HuH-7.5 (cell line): ENCODE results near the gene LAMA2.

ENCODE experiments used
- DNase-seq: peaks from one replicate; pipeline ENCODE4 v3.0.0; 2011; ENCODE audit warnings: low spot score

The LAMA2 gene, protein sequence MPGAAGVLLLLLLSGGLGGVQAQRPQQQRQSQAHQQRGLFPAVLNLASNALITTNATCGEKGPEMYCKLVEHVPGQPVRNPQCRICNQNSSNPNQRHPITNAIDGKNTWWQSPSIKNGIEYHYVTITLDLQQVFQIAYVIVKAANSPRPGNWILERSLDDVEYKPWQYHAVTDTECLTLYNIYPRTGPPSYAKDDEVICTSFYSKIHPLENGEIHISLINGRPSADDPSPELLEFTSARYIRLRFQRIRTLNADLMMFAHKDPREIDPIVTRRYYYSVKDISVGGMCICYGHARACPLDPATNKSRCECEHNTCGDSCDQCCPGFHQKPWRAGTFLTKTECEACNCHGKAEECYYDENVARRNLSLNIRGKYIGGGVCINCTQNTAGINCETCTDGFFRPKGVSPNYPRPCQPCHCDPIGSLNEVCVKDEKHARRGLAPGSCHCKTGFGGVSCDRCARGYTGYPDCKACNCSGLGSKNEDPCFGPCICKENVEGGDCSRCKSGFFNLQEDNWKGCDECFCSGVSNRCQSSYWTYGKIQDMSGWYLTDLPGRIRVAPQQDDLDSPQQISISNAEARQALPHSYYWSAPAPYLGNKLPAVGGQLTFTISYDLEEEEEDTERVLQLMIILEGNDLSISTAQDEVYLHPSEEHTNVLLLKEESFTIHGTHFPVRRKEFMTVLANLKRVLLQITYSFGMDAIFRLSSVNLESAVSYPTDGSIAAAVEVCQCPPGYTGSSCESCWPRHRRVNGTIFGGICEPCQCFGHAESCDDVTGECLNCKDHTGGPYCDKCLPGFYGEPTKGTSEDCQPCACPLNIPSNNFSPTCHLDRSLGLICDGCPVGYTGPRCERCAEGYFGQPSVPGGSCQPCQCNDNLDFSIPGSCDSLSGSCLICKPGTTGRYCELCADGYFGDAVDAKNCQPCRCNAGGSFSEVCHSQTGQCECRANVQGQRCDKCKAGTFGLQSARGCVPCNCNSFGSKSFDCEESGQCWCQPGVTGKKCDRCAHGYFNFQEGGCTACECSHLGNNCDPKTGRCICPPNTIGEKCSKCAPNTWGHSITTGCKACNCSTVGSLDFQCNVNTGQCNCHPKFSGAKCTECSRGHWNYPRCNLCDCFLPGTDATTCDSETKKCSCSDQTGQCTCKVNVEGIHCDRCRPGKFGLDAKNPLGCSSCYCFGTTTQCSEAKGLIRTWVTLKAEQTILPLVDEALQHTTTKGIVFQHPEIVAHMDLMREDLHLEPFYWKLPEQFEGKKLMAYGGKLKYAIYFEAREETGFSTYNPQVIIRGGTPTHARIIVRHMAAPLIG (N-terminal part only)

DNA sequence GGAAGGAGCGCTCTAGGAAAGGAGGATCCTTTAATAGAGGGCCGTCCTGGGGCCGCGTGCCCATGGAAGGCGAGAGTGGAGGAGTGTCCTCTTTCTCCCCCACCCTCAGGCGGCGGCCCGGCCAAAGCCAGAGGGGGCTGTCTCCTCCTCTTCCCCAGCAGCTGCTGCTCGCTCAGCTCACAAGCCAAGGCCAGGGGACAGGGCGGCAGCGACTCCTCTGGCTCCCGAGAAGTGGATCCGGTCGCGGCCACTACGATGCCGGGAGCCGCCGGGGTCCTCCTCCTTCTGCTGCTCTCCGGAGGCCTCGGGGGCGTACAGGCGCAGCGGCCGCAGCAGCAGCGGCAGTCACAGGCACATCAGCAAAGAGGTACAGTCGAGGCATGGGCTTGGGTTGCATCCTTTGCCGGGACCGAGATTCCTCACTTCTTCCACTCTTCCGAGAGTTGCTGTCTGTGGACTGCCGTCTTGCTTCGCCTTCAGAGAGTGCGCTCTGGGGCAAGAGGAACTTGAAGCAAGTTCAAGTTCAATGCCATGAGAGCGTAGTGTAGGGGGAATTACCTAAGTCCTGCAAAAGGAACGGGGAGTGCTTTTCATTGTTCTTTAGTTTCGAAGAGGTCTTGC, at the start of gene LAMA2:
LAMA2 (plus strand) TSS at position 148 of the 621 bp plus-strand sequence; CDS start at position 256, 108 bp downstream.
- no peak for DNase-seq

DNA sequence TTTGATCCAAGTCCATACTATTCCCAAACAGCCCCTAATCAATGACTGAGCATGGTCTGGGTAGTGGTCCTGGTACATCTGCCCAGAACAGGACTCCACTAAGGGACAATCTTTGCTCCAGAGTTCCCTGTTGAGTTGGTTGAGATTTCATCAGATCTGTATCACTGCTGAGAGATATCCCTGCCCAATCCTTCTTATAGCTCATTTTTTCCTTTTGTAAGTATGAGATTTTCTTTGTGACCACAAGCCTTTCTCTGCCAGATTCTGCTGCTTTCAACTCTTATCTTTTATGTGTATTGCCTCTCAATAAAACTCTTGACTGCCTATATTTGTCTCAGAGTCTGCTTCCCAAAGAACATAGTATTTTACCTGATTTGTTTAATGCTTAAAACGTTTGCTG, 46.2 kb upstream of the LAMA2 start:
- DNase-seq = no peak

DNA sequence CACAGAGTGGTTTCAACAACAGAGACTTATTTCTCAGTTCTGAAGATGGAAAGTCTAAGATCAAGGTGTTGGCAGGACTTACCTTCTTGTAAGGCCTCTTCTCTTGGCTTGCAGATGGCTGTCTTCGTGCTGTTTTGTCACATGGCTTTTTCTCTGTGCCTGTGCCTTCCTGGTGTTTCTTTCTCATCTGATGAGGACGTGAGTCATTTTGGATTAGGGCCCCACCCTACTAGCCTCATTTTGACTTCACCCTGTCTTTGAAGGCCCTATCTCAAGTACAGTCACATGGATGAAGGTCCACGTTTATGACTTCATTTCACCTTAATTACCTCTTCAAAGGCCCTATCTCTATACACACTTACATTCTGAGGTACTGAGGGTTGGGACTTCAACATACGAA, 41.4 kb upstream of the LAMA2 start:
- no peak for DNase-seq

DNA sequence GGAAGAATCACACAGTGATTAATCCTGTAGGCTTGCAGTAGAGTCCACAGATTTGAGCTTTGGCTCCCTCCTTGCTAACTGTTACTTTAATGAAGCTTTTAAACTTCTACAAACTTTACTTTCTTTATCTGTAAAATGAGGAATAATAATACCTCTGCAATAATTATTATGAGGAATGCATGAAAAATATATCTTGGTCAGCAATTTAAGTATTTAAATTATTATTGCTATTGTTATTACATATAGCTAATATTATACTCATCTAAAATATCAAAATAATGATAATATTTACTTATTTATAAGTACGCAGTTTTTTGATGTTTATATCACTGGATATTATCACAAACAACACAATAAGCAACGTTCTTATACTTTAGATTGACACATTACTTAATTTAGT, 38.3 kb upstream of the LAMA2 start:
- DNase-seq = no peak

DNA sequence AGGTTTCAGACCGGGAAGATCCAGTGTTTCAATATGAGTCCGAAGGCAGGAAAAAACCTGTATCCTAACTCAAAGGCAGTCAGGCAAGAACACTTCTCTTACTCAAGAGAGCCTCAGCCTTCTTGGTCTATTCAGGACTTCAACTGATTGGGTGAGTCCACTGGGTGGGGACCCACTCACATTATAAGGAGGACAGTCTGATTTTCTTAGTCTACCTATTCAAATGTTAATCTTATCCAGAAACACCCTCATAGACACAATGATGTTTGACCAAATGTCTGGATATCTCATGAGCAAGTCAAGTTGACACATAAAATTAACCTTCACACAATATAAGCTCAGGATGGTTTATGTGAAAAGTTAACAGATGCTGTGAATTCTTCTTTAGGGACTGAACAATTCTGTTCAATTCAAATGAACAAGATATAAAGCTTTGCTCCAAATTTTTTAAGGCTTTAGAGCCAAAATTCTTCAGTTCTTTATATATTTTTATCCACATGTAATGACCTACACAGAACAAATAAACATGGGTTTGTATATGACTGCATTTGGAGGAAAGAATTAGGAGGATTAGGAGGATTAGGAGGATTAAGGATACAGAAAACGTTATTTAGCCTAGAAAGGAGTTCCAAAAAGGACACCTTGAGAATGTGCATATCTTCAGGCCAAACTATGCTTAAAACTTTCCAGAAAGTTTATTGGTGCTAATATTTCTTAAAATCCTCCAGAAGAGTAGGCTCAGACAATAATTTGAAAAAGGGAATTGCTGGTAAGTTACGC, 35.3 kb upstream of the LAMA2 start:
- DNase-seq = no peak

DNA sequence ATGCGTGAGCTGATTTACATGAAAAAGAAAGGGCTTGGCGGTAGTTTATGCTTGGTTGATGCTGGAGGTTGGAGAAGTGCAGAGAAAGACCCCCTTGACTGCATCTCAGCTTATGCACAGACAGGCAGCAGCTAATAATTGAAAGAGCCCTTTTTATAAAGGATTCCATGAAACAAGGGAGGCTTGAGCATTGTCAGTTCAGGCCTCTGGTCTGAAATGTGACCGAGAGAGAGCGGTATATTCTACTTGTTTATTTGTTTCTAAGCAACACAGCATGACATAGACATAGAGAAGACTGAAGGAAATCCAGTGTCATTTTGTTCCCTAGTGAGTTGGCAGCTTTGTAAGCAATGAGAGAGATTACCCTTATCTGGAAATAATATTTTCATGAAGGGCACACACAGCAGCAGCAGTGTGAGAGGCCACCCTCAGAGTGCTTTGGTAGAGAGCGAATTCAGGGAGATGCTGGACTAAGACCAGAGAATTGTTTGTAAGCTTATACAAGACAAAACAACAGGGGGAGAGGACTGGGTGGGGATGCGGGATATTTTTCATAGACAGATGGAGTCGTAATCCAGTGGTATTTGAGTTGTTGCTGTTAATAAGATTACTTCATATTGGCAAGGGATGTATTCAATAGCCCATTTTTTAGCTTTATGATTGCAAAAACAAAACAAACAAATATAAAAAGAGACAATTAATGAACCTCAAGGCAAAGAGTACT, 34.6 kb upstream of the LAMA2 start:
- DNase-seq = no peak

DNA sequence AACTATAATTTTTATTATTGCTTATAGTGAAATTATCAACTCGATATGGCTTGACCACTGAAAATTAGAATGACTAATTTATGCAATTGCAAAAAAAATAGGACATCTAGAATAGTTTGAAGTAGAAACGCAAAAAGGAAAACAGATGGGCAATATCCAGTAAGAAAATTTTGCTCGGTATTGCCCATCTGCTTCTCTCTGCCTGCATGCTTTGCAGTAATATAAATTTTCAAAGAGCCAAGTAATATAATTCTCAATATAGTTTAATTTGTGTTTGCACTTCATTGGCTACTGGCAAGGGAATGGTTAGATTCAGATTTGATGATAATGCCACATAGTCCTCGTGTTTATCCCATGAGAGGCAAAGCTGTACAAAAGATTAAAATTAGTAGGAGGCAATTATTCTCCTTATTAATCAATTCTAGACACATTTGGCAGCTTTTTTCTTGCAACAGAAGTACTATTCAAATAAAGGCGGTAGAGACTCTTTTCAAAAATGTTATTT, 27.3 kb upstream of the LAMA2 start:
- no peak for DNase-seq

DNA sequence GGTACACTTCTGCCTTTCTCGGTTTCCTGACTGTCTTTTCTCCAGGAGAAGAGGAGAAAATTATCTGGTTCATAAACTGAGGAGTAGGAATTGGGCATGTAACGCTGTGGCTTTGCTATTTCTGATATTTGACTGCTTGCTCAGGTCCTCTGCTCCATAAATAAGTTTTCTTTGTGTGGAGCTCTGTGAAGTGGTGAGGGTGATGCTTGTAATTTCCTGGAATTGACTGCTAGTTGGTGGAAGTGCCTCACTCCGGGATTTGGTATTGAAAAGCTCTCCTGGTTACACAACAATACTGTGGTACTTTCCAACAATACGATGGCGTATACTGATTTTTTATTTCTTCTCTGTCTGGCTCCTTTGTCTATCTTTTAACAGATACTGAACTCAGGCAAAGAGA, 25.1 kb upstream of the LAMA2 start:
- DNase-seq = no peak

DNA sequence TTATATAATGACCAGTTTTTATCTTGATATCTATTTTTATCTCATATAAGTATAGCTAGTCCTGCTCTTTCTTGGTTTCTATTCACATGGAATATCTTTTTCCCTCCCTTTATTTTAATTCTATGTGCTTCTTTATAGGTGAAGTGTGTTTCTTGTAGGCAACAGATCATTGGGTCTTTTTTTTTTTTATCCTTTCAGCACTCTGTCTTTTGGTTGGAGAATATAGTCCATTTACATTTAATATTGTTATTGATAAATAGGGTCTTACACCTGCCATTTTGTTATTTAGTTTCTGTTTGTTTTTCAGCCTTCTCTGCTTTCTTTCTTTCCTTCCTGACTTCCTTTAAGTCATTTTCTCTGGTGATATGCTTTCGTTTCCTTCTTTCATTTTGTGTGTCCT, 22.2 kb upstream of the LAMA2 start:
- DNase-seq = no peak

DNA sequence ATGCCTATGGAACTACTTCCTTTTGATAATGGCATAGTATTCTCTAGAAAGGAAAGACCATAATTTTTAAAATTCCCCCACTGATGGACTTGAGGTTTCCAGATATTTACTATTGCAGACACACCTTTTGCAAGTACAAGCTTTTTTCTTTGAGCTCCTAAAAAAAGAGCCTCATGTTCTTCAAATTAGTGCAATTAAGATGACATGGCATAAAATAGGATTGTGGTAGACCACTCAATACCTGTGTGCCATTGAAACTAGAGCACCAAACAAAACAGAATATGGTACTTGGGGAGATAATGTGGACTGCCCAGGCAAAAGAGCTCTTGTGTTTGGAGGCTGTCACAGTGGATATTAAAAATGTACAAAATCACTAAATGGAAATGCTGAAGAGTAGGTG, 19.0 kb upstream of the LAMA2 start:
- DNase-seq = no peak

DNA sequence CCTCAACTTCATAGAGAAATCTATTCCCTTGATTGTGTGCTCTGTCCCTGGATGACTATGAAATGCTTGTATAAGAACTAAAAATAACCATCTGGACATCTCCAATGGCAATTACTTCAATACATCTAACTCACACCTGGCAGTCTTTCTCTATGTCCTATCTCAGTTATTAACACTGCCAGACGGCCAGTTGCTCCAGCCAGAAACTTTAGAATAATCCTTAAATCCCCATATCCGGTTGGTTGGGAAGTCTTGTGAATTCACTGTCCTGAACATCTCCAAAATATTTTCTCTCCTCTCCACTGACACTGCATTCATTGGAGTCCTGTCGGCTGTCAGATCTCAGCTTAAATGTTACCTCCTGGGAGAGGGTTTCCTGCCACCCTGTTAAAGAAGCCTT, 12.2 kb upstream of the LAMA2 start:
- no peak for DNase-seq

DNA sequence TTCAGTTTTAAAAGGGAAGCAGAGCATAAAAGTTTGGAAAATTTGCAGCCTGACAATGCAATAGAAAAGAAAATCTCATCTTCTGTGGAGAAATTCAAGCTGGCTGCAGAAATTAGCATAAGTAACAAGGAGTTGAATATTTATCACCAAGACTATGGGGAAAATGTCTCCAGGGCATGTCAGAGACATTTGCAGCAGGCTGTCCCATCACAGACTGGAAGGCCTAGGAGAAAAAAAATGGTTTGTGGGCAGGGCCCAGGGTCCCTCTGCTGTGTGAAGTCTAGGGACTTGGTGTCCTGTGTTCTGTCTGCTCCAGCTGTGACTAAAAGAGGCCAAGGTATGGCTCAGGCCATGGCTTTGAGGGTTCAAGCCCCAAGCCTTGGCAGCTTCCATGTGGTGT, 8.1 kb upstream of the LAMA2 start:
- DNase-seq = no peak

DNA sequence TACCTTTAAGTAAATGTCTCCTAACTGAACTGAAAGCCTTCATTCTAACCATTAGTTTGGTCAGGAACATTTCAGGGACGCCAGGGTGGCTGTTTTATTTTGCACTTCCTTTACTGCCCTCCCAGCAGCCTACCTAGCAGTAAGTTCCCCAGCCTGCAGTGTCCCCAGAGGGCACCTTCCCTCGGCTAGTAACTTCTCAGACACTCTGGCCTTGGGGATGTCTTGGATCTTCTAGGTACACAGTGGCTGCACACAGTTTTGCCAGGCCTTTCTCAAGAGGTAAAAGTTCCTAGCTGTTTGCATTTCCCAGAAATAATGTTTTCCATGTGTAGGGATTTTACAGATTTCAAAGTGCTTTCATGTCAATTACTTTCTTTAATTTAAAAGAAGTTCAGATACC, 378 bp upstream of the LAMA2 start:
- no peak for DNase-seq

DNA sequence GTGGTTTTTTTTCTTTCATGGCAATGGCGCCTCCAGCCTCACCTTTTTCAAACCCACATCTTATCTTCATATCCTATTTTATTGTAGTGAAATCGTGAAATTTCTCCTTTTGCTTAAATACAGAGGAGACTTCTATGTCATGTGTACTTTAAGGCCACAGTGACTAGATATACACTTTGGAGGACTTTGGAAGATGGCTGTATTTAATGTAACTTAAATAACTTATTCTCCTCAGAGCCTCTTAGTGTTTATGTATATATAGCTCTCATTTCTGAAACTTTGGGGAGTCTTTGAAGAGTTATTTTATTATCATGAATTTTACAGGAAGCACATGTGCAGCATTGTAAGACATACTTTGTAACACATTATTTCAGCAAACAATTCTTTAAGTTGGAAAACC, 968 bp downstream of the LAMA2 start:
- DNase-seq = no peak

DNA sequence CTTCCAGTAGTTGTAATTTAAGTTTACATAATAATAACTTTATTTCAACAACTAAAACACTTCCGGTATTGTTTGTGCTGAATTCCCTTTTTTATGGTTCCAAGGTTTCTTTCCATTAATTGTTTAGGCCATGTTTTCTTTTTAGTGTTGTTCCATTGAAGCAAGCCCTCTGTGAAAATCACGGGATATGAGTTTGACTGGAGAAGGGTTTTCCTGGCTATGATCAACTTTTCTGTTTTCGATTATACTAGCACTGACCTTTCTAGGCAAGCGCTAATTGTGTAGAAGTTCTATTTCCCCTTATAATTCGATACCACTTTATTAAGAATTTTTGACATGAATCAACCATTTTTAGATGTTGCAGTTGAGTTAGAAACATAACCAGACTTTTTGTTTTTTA, 2.4 kb downstream of the LAMA2 start:
- no peak for DNase-seq

DNA sequence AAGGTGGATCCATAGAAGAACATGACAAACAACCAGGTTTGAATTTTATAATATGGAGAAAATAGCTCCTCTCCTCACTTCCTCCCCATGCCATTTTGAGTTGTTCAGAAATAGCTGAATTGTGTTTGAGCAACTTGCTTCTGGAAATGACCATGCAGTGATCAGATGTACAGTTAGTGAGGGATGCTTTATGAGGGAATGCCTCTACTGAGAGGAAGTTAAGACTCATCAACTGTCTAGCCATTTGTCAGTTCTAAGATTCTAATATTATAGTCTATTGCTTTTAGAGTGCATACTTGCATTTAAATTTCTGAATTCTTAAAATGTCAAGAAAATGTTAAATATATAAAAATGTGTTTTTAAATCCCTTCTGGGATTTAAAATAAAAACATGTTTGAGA, 3.8 kb downstream of the LAMA2 start:
- DNase-seq = no peak

DNA sequence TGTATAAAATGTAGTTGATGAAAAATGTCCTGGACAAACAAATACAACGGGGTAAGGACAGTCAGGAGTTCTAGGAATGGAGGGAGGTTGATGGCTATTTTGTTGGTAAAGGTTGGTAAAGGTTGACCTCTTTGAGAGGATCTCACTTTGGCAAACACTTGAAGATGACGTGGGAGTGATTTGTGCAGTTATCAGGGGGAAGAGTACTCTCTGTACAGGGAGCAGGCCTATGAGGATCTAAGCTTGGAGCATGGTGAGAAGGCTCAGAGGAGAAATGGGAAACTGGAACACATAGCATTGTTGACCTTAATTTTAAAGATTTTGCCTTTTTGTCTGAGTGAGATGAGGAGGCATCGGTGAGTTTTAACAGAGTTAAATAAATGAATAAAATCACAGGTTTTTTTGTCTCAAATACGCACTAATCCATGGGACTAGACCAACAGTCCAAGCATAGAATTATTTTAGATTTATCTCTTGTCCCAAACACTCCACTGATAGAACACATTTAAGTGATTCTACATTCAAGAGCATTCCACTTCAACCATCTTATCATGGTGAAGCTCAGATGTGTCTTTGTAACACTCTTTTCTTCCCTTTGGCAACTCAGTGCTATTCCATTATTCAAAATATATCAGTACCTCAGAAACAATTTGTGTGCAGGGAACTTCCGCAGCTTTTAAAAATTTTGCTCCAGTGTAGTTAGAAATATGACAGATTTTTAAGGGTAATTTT, 5.7 kb downstream of the LAMA2 start:
- DNase-seq = no peak

DNA sequence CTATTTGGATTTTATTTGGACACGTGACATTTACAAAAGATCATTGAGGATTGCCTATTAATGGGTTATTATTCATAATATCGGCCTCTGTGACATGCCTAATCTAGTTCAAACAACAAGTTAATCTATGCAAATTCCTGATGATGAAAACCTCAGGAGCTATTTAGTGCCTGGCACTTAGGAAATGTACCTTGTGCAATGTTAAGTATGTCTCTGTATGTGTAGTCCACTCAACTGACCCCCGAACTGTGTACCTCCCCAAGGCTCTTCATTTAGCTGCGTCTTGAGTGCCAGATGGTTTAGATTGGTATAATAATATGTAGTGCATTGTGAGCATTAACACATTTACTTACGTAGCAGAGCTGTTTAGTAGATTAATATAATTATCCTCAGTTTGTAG, 6.9 kb downstream of the LAMA2 start:
- no peak for DNase-seq

DNA sequence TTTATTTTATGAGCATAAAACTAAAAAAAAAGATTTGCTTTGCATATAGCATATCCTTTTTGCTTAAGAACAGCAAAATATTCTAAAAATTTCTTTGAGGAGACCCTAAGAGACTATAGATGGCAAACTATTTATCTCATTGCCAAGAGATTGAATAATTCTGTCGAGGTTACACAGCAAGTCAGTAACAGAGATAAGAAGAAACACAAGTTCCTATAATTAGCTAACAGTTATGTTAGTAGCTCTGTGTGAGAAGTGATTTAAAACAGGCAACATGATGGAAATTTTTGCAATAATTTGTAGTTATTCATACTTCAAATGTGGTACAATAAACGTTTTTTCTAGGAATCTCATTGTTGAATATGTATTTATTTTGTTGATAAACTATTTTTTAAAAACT, 9.1 kb downstream of the LAMA2 start:
- DNase-seq = no peak
